Endothelial cell of umbilical vein (primary cell): ENCODE data around the gene LCN2. TPM values are rescaled to one million over a fixed set of nuclear protein-coding genes. Genes with fewer than 3 reads are reported as not detected.

Experiments used
- BruUV-seq: library from RNA; stranded (reverse); fragments of 400-500 nt; replicated peaks from 2 replicates; lab custom pipeline; 2021; lab: Mats Ljungman, UMichigan
- CTCF ChIA-PET: fragments of 300-600, 350-600 bp; sonication (Branson Sonifier 250); formaldehyde crosslinking; loops from one replicate; lab custom pipeline; 2021; ENCODE audit warnings: antibody characterized with exemption, inconsistent platforms; lab: Charles Lee
- POLR2A ChIA-PET: fragments of 300-600, 350-600 bp; sonication (Branson Sonifier 250); formaldehyde crosslinking; loops from one replicate; lab custom pipeline; 2021; ENCODE audit warnings: antibody characterized with exemption, inconsistent platforms; lab: Charles Lee
- DNase-seq: peaks from one replicate; pipeline ENCODE4 v3.0.0-alpha.2; 2011; ENCODE audit warnings: low read depth, low spot score
- FAIRE-seq: peaks from 2 replicates; lab custom pipeline; 2011; peaks lifted over from hg19 to GRCh38; lab: Jason Lieb, UNC
- H2AFZ ChIP-seq: 2 replicates; pipeline ENCODE4 v1.6.0; 2012; ENCODE audit warnings: low read depth, low read length, control low read depth, inconsistent platforms
- H3K27ac ChIP-seq: 2 replicates; pipeline ENCODE4 v1.5.1; 2011; ENCODE audit warnings: low read depth, mild to moderate bottlenecking, control low read depth, low read length, moderate library complexity; ENCODE audit not compliant: insufficient read depth
- H3K27me3 ChIP-seq, 2 experiments: 2 replicates each; pipeline versions ENCODE4 v1.6.0 to v1.6.1; 2011; ENCODE audit warnings: low read length in 2 of 2, mixed read lengths in 1 of 2; ENCODE audit not compliant: control insufficient read depth in 2 of 2, insufficient read depth in 2 of 2
- H3K36me3 ChIP-seq, 2 experiments: 2 replicates in 1 of 2; 3 replicates in 1 of 2; pipeline ENCODE4 v1.5.1; 2011; ENCODE audit warnings: low read length in 2 of 2, mild to moderate bottlenecking in 1 of 2, moderate library complexity in 1 of 2; ENCODE audit not compliant: control insufficient read depth in 2 of 2, insufficient read depth in 2 of 2; ENCODE audit errors: extremely low read depth in 1 of 2
- H3K4me1 ChIP-seq: 3 replicates; pipeline ENCODE4 v1.5.1; 2011; ENCODE audit warnings: mild to moderate bottlenecking, low read length; ENCODE audit not compliant: control insufficient read depth, insufficient read depth; ENCODE audit errors: extremely low read depth
- H3K4me2 ChIP-seq: 2 replicates; pipeline ENCODE4 v1.6.1; 2011; ENCODE audit warnings: low read length, control low read depth, mixed read lengths; ENCODE audit not compliant: insufficient read depth
- H3K4me3 ChIP-seq, 3 experiments: fragments of 200-600 bp in 1 of 3; sonication (generic), shearing (Covaris generic) in 1 of 3; replicated peaks in 1 of 3; 2 replicates each; pipeline ENCODE4 v1.5.1; 2011 to 2016; ENCODE audit warnings: control low read depth in 3 of 3, low read length in 3 of 3, mild to moderate bottlenecking in 2 of 3, inconsistent platforms in 1 of 3, low read depth in 1 of 3, moderate library complexity in 1 of 3; ENCODE audit not compliant: insufficient read depth in 1 of 3
- H3K79me2 ChIP-seq: 2 replicates; pipeline ENCODE4 v1.6.0; 2012; ENCODE audit warnings: low read length, inconsistent platforms; ENCODE audit not compliant: control insufficient read depth, insufficient read depth
- H3K9ac ChIP-seq: replicated peaks from 2 replicates; pipeline ENCODE3; 2011; ENCODE audit warnings: low read length, control low read depth; ENCODE audit not compliant: insufficient read depth; ENCODE audit errors: extremely low read depth
- H3K9me1 ChIP-seq: replicated peaks from 3 replicates; pipeline ENCODE4 v1.6.0; 2011; ENCODE audit warnings: mild to moderate bottlenecking, low read length; ENCODE audit not compliant: control insufficient read depth, insufficient read depth; ENCODE audit errors: extremely low read depth
- H3K9me3 ChIP-seq: replicated peaks from 2 replicates; pipeline ENCODE4 v1.5.1; 2012; ENCODE audit warnings: low read length, inconsistent platforms; ENCODE audit not compliant: control insufficient read depth, insufficient read depth
- H4K20me1 ChIP-seq: replicated peaks from 2 replicates; pipeline ENCODE3; 2011; ENCODE audit warnings: mild to moderate bottlenecking, low read length; ENCODE audit not compliant: control insufficient read depth, insufficient read depth; ENCODE audit errors: extremely low read depth
- EZH2 ChIP-seq: IDR thresholded peaks from 2 replicates; pipeline ENCODE4 v1.6.1; 2012; ENCODE audit warnings: borderline replicate concordance, low read depth, mild to moderate bottlenecking, moderate library complexity, low read length, inconsistent platforms; ENCODE audit not compliant: severe bottlenecking
- FOS ChIP-seq: IDR thresholded peaks from 2 replicates; pipeline ENCODE4 v1.6.1; 2011; ENCODE audit warnings: mild to moderate bottlenecking, low read length, moderate library complexity, borderline replicate concordance; ENCODE audit not compliant: insufficient read depth
- GATA2 ChIP-seq: IDR thresholded peaks from 2 replicates; pipeline ENCODE4 v1.7.0; 2011; ENCODE audit warnings: low read depth, mild to moderate bottlenecking, moderate library complexity, mixed read lengths, low read length; ENCODE audit not compliant: insufficient read length, insufficient read depth
- JUN ChIP-seq: IDR thresholded peaks from 2 replicates; pipeline ENCODE4 v1.6.1; 2011; ENCODE audit warnings: borderline replicate concordance, low read depth; ENCODE audit not compliant: insufficient read length, insufficient read depth
- MYC ChIP-seq: IDR thresholded peaks from one replicate; pipeline ENCODE4 v1.6.1; 2011; ENCODE audit warnings: mild to moderate bottlenecking, low read depth, low read length
- POLR2A ChIP-seq: IDR thresholded peaks from 2 replicates; pipeline ENCODE4 v1.6.1; 2012; ENCODE audit warnings: low read depth, mild to moderate bottlenecking, control low read depth, low read length
- POLR2AphosphoS5 ChIP-seq: IDR thresholded peaks from 2 replicates; pipeline ENCODE4 v1.6.1; 2012; ENCODE audit warnings: low read depth, mild to moderate bottlenecking, control low read depth, low read length, moderate library complexity; ENCODE audit not compliant: insufficient read depth
- dilution Hi-C: fragments of 300-500 bp; cut with MboI; formaldehyde crosslinking; loops from one replicate; pipeline ENCODE4 v1.15.0; 2019; ENCODE audit warnings: low sequenced_read_pairs; ENCODE audit not compliant: extremely low pct_ligation_motif_present
- intact Hi-C: fragments of 100-400 bp; cut with micrococcal nuclease; formaldehyde crosslinking; loops from one replicate; pipeline ENCODE4 v1.10.0; 2022
- polyA plus RNA-seq, 4 experiments: library from polyadenylated mRNA; depleted of rRNA in 3 of 4; stranded (reverse) in 3 of 4; unstranded in 1 of 4; fragments of >200 nt; gene quantifications; 2 replicates each; pipeline versions ENCODE4 v1.2.1 to v1.2.3, GENCODE V29; 2011 to 2012; ENCODE audit warnings: missing spikeins in 1 of 4
- total RNA-seq: library from RNA; stranded (reverse); gene quantifications from 2 replicates; pipeline ENCODE4 v1.2.3, GENCODE V29; 2021
- TF ChIP-seq, protein P1 (sequence below): IDR thresholded peaks from 2 replicates; pipeline ENCODE4 v1.6.1; 2011; ENCODE audit not compliant: insufficient read depth, insufficient read length
- TF ChIP-seq, protein P2 (sequence below), 2 donors: IDR thresholded peaks; 1 replicate in 1 of 2; 2 replicates in 1 of 2; pipeline ENCODE4 v1.5.1; 2011; ENCODE audit warnings: low read length in 2 of 2, mild to moderate bottlenecking in 2 of 2, moderate library complexity in 2 of 2, control low read depth in 1 of 2, inconsistent platforms in 1 of 2, low read depth in 1 of 2; ENCODE audit not compliant: insufficient read depth in 1 of 2; ENCODE audit errors: extremely low read depth in 1 of 2

LCN2 gene
- total and polyA plus RNA-seq, 2 donors (not counting 3 experiments of a cell fraction or from before 2014, with no cell fraction given): not detected

DNA sequence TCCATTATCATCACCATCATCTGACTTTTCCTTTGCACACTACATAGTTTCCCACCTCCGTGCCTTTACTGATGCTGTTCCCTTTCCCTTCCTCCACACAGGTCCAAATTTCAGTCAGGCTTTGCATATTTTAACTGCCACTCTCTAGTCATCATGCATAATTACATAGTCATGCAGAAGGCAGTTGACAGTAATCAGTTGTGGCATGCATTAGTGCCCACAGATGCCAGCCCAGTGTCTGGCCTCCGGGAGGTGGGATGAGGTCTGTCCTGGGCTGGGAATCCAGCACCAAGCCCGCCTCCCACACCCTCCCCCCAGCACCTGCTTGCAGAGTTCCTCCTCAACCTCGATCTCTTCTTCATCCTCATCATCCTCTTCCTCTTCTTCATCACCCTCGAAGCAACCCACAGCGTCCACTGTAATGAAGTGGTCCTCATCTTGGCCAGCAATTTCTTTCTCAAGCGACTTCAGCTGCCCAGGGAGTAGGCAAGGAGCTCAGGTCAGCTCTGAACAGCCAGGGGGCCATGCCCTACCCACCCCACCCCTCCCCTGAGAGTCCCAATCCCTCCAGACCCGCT lies 19.6 kb downstream of the LCN2 start:
- FAIRE-seq: no peak
- no peaks in the 10 kb centered on the region for H3K9me1 ChIP-seq
- intact Hi-C loops (no loop called here), dilution Hi-C loops (no loop called here)
- no peak overlapping the region for H3K9ac ChIP-seq
- H3K27me3 ChIP-seq: no peaks in the 10 kb centered on the region
- no peaks in the 10 kb centered on the region for H4K20me1 ChIP-seq
- BruUV-seq: no TSS peak
- POLR2A ChIA-PET: no interaction called here
- no peaks in the 10 kb centered on the region for H3K4me1 ChIP-seq
- H3K36me3 ChIP-seq: peaks cover 4 to 48% of the 10 kb centered on the region in 2 experiments
- no peak overlapping the region for H3K27ac ChIP-seq
- H3K79me2 ChIP-seq: no peaks in the 10 kb centered on the region
- H3K4me2 ChIP-seq: no peak overlapping the region
- no peak overlapping the region for H3K4me3 ChIP-seq
- H2AFZ ChIP-seq: no peak overlapping the region
- DNase-seq: no peak
- TF ChIP-seq POLR2AphosphoS5: no peak
- TF ChIP-seq, protein P1, sequence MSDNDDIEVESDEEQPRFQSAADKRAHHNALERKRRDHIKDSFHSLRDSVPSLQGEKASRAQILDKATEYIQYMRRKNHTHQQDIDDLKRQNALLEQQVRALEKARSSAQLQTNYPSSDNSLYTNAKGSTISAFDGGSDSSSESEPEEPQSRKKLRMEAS: no peak
- TF ChIP-seq, protein P2, sequence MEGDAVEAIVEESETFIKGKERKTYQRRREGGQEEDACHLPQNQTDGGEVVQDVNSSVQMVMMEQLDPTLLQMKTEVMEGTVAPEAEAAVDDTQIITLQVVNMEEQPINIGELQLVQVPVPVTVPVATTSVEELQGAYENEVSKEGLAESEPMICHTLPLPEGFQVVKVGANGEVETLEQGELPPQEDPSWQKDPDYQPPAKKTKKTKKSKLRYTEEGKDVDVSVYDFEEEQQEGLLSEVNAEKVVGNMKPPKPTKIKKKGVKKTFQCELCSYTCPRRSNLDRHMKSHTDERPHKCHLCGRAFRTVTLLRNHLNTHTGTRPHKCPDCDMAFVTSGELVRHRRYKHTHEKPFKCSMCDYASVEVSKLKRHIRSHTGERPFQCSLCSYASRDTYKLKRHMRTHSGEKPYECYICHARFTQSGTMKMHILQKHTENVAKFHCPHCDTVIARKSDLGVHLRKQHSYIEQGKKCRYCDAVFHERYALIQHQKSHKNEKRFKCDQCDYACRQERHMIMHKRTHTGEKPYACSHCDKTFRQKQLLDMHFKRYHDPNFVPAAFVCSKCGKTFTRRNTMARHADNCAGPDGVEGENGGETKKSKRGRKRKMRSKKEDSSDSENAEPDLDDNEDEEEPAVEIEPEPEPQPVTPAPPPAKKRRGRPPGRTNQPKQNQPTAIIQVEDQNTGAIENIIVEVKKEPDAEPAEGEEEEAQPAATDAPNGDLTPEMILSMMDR (IDR thresholded peaks at IDR 0.05; ENCODE audit: extremely low read depth in 1 of 2, insufficient read depth in 1 of 2, low read depth in 1 of 2, low read length in 2 of 2): no peak
- no peak for TF ChIP-seq MYC
- TF ChIP-seq GATA2: no peak
- no peak for TF ChIP-seq FOS
- TF ChIP-seq JUN: no peak
- no peak for TF ChIP-seq POLR2A
- TF ChIP-seq EZH2: no peak
- no peaks in the 10 kb centered on the region for H3K9me3 ChIP-seq
- CTCF ChIA-PET: no interaction called here
